Measurements from ENCODE around the gene MINDY2.
A peak's percentile ranks its signal among the peaks of the same experiment; 100 is the strongest.

Gene MINDY2

DNA sequence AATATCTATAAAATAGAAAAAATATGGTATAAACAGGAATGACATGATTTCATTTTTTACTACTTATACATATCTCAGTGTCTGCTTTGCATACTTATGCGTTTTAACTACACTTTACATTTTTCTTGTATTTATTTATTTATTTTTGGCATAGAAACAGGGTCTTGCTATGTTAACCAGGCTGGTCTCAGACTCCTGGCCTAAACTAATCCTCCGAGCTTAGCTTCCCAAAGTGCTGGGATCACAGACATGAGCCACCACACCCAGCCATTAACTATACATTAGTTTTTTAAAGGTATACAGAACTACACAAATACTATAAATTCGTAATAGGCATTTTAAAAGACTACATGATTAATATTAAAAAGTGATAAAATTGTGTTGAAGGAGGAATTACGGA, 30.7 kb upstream of the MINDY2 start:
- TF ChIP-seq YY1 (IDR thresholded peaks at IDR 0.05; ENCODE audit: low read depth) (no peak), NFIC (IDR thresholded peaks at IDR 0.05) (no peak), RAD21 (IDR thresholded peaks at IDR 0.05; ENCODE audit: low read depth) (no peak), TEAD4 (IDR thresholded peaks at IDR 0.05) (no peak), EP300 (IDR thresholded peaks at IDR 0.05; ENCODE audit: borderline replicate concordance) (no peak), TCF12 (IDR thresholded peaks at IDR 0.05; ENCODE audit: low read depth) (no peak), CEBPB (IDR thresholded peaks at IDR 0.05) (no peak), TAF1 (IDR thresholded peaks at IDR 0.05; ENCODE audit: low read depth) (no peak), CREB1 (IDR thresholded peaks at IDR 0.05; ENCODE audit: low read depth) (no peak), EGR1 (IDR thresholded peaks at IDR 0.05) (no peak), FOXM1 (IDR thresholded peaks at IDR 0.05; ENCODE audit: borderline replicate concordance, low read depth) (no peak), ZBTB7A (IDR thresholded peaks at IDR 0.05; ENCODE audit: low read depth) (no peak)
- TF ChIP-seq, protein P1, sequence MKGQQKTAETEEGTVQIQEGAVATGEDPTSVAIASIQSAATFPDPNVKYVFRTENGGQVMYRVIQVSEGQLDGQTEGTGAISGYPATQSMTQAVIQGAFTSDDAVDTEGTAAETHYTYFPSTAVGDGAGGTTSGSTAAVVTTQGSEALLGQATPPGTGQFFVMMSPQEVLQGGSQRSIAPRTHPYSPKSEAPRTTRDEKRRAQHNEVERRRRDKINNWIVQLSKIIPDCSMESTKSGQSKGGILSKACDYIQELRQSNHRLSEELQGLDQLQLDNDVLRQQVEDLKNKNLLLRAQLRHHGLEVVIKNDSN (IDR thresholded peaks at IDR 0.05), result no peak
- TF ChIP-seq, protein P2, sequence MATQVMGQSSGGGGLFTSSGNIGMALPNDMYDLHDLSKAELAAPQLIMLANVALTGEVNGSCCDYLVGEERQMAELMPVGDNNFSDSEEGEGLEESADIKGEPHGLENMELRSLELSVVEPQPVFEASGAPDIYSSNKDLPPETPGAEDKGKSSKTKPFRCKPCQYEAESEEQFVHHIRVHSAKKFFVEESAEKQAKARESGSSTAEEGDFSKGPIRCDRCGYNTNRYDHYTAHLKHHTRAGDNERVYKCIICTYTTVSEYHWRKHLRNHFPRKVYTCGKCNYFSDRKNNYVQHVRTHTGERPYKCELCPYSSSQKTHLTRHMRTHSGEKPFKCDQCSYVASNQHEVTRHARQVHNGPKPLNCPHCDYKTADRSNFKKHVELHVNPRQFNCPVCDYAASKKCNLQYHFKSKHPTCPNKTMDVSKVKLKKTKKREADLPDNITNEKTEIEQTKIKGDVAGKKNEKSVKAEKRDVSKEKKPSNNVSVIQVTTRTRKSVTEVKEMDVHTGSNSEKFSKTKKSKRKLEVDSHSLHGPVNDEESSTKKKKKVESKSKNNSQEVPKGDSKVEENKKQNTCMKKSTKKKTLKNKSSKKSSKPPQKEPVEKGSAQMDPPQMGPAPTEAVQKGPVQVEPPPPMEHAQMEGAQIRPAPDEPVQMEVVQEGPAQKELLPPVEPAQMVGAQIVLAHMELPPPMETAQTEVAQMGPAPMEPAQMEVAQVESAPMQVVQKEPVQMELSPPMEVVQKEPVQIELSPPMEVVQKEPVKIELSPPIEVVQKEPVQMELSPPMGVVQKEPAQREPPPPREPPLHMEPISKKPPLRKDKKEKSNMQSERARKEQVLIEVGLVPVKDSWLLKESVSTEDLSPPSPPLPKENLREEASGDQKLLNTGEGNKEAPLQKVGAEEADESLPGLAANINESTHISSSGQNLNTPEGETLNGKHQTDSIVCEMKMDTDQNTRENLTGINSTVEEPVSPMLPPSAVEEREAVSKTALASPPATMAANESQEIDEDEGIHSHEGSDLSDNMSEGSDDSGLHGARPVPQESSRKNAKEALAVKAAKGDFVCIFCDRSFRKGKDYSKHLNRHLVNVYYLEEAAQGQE (IDR thresholded peaks at IDR 0.05; ENCODE audit: low read depth), result no peak
- TF ChIP-seq, protein P3, sequence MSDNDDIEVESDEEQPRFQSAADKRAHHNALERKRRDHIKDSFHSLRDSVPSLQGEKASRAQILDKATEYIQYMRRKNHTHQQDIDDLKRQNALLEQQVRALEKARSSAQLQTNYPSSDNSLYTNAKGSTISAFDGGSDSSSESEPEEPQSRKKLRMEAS (IDR thresholded peaks at IDR 0.05), result no peak

DNA sequence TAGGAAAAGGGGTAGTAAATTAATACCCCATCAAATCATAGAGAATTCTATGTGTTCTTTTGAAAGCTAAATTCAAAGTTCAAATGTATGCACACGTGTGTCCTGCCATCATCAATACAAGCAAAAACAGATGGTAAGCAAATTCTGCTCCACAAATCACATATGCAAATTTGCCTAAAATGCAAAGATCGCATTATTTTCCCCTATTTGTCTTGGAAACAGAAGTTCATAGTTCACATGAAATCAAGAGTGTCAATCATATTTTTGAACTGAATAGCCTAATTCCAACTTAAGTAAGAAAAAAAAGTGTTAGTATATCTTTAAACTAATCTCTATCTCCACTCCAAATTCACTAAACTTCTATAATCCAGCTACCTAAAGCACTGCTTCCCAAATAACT, 30.1 kb upstream of the MINDY2 start:
- TF ChIP-seq EP300 (IDR thresholded peaks at IDR 0.05; ENCODE audit: borderline replicate concordance), result no peak
- TF ChIP-seq FOXM1 (IDR thresholded peaks at IDR 0.05; ENCODE audit: borderline replicate concordance, low read depth), result no peak
- TF ChIP-seq, protein P3 (IDR thresholded peaks at IDR 0.05), result no peak
- no peak for TF ChIP-seq TEAD4 (IDR thresholded peaks at IDR 0.05)
- no peak for TF ChIP-seq EGR1 (IDR thresholded peaks at IDR 0.05)
- TF ChIP-seq, protein P1 (IDR thresholded peaks at IDR 0.05), result no peak
- no peak for TF ChIP-seq TAF1 (IDR thresholded peaks at IDR 0.05; ENCODE audit: low read depth)
- TF ChIP-seq CREB1 (IDR thresholded peaks at IDR 0.05; ENCODE audit: low read depth), result no peak
- no peak for TF ChIP-seq RAD21 (IDR thresholded peaks at IDR 0.05; ENCODE audit: low read depth)
- TF ChIP-seq ZBTB7A (IDR thresholded peaks at IDR 0.05; ENCODE audit: low read depth), result no peak
- no peak for TF ChIP-seq TCF12 (IDR thresholded peaks at IDR 0.05; ENCODE audit: low read depth)

DNA sequence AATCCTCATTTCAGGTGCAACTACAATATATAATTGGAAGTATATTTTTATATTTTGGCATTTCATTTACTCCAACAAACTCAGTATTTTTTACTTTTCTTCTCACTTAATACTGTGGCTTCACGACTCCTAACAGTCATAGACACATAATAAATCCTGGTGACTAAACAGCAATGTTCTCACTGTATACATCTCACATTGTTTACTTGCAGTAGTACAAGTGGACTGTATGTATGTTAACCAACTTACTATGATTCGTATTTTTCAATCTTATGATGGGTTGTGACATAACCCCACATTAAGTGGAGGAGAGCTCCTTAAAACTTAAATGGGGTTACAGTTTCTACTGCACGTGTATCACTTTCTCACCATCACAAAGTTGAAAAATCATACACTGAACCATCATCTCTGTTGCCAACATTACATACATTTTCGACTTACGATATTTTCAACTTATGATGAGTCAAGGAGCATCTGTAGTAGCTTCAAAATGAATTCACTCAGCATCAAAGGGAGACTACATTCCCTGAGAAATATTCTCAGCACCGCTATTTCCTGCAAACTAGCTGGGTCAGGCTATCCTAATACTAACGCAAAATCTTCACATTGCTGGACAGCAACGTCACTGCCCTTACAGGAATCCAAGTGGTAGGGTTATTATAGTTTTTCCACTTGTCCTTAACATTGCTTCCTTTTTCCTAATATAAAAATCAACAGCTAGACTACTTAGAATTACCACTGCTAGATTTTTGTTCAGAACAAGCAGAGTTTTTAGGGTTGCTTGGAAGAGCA, 28.9 kb upstream of the MINDY2 start:
- TF ChIP-seq YY1 (IDR thresholded peaks at IDR 0.05; ENCODE audit: low read depth), result no peak
- TF ChIP-seq, protein P2 (IDR thresholded peaks at IDR 0.05; ENCODE audit: low read depth), result peak; percentile 31; the same call in 1 of the 2 replicates

DNA sequence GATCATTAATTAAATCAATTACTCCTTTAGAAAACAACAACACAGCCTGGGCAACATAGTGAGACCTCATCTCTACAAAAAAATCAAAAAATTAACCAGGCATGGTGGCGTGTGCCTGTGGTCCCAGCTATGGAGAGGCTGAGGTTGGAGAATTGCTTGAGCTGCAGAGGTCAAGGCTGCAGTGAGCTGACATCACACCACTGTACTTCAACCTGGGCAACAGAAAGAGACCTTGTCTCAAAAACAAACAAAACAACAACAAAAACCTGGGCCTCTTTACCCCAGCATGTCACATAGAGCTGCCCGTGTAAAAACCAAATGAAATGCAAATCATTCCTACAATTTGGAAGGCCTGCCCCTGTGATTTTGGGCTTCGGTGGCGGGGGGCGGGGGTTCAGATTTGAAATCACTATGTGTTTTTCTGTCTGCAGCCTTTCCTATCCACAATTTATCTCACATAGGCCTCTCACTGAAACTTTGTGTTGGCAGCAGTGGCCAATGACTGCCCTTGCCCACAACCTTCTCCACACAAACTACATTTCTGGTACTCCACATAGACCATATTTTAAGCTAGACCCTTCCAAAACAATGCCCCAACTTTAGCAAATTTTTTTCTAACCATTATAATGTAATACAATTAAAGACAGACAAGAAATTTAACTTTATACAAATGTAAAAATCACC, 28.1 kb upstream of the MINDY2 start:
- TF ChIP-seq, protein P1 (IDR thresholded peaks at IDR 0.05), result no peak
- TF ChIP-seq NFIC (IDR thresholded peaks at IDR 0.05), result no peak
- no peak for TF ChIP-seq TCF12 (IDR thresholded peaks at IDR 0.05; ENCODE audit: low read depth)
- no peak for TF ChIP-seq EGR1 (IDR thresholded peaks at IDR 0.05)
- TF ChIP-seq, protein P2 (IDR thresholded peaks at IDR 0.05; ENCODE audit: low read depth), result no peak
- TF ChIP-seq CEBPB (IDR thresholded peaks at IDR 0.05), result no peak
- no peak for TF ChIP-seq ZBTB7A (IDR thresholded peaks at IDR 0.05; ENCODE audit: low read depth)
- TF ChIP-seq YY1 (IDR thresholded peaks at IDR 0.05; ENCODE audit: low read depth), result no peak
- no peak for TF ChIP-seq FOXM1 (IDR thresholded peaks at IDR 0.05; ENCODE audit: borderline replicate concordance, low read depth)
- TF ChIP-seq TEAD4 (IDR thresholded peaks at IDR 0.05), result no peak
- TF ChIP-seq, protein P3 (IDR thresholded peaks at IDR 0.05), result no peak
- TF ChIP-seq TAF1 (IDR thresholded peaks at IDR 0.05; ENCODE audit: low read depth), result no peak
- TF ChIP-seq EP300 (IDR thresholded peaks at IDR 0.05; ENCODE audit: borderline replicate concordance), result no peak
- no peak for TF ChIP-seq RAD21 (IDR thresholded peaks at IDR 0.05; ENCODE audit: low read depth)
- no peak for TF ChIP-seq CREB1 (IDR thresholded peaks at IDR 0.05; ENCODE audit: low read depth)
